Islet precursor cell (in vitro differentiated cells): Measurements from ENCODE around the gene STK39.

Experiments
- DNase-seq: peaks from one replicate; pipeline ENCODE4 v3.0.0-alpha.2; 2018

The STK39 gene

GRCh38 chr2:168241746-168242145, 5.6 kb downstream of the STK39 start:
- no peak for DNase-seq

GRCh38 chr2:168241208-168241607, 6.2 kb downstream of the STK39 start:
- peak; percentile 52 for DNase-seq

- DNase-seq, result no peak
Measured at GRCh38 chr2:168239281-168239680, 8.1 kb downstream of the STK39 start.

- DNase-seq, result no peak
Measured at GRCh38 chr2:168237741-168238140, 9.7 kb downstream of the STK39 start.

- DNase-seq, result no peak
Measured at GRCh38 chr2:168234407-168235085, 12.8 kb downstream of the STK39 start.

GRCh38 chr2:168233726-168234406, 13.5 kb downstream of the STK39 start:
- no peak for DNase-seq

GRCh38 chr2:168233166-168233565, 14.2 kb downstream of the STK39 start:
- DNase-seq, result no peak

GRCh38 chr2:168231609-168232241, 15.7 kb downstream of the STK39 start:
- DNase-seq, result no peak

- no peak for DNase-seq
Measured at GRCh38 chr2:168230389-168230788, 17.0 kb downstream of the STK39 start.

GRCh38 chr2:168224346-168224745, 23.0 kb downstream of the STK39 start:
- no peak for DNase-seq

- DNase-seq, result no peak
Measured at GRCh38 chr2:168222088-168222487, 25.3 kb downstream of the STK39 start.

GRCh38 chr2:168220965-168221819, 26.2 kb downstream of the STK39 start:
- no peak for DNase-seq

- DNase-seq, result no peak
Measured at GRCh38 chr2:168217920-168218319, 29.5 kb downstream of the STK39 start.

- DNase-seq, result no peak
Measured at GRCh38 chr2:168216351-168217005, 30.9 kb downstream of the STK39 start.

- no peak for DNase-seq
Measured at GRCh38 chr2:168215813-168216212, 31.6 kb downstream of the STK39 start.

- DNase-seq, result no peak
Measured at GRCh38 chr2:168212866-168213265, 34.5 kb downstream of the STK39 start.

- DNase-seq, result no peak
Measured at GRCh38 chr2:168212167-168212566, 35.2 kb downstream of the STK39 start.

GRCh38 chr2:168211664-168212163, 35.7 kb downstream of the STK39 start:
- DNase-seq, result no peak

GRCh38 chr2:168210895-168211570, 36.4 kb downstream of the STK39 start:
- DNase-seq, result no peak

GRCh38 chr2:168210216-168210894, 37.0 kb downstream of the STK39 start:
- no peak for DNase-seq

- no peak for DNase-seq
Measured at GRCh38 chr2:168208652-168209051, 38.7 kb downstream of the STK39 start.
